Measurements from ENCODE around the gene RBBP5.

Gene RBBP5

DNA sequence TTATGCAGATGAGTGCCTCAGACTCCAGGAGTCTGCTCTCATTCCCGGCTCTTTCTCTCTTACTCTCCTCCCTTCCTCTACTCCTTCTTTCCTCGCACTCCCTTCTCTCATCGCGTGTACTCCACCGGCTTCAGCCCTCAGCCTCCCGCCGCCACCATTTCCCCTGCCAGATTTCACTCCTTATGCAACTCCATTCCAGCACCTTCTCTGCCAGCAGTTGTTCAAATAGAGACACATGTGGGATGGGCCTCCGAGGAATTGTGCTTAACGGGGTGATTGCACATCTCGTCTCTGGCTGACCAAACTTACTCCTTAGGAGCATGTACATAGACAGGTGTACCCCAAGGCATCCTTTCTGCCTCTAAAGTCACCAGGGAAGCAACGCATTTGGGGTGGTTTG is 76.6 kb downstream of the RBBP5 start:
- H3K79me2 ChIP-seq (ENCODE audit: control insufficient read depth, low read length) = no peaks in the 10 kb centered on the region
- H3K4me2 ChIP-seq (ENCODE audit: low read length) = no peak overlapping the region
- H3K9me2 ChIP-seq (replicated peaks; ENCODE audit: control insufficient read depth, low read length) = no peaks in the 10 kb centered on the region
- no peak overlapping the region for H3K4me3 ChIP-seq (ENCODE audit: low read length)
- H3K36me3 ChIP-seq (ENCODE audit: control insufficient read depth, low read length) = no peaks in the 10 kb centered on the region
- TF ChIP-seq EZH2phosphoT487 (IDR thresholded peaks at IDR 0.05; ENCODE audit: borderline replicate concordance, low read length) = no peak
- TF ChIP-seq, protein P1, sequence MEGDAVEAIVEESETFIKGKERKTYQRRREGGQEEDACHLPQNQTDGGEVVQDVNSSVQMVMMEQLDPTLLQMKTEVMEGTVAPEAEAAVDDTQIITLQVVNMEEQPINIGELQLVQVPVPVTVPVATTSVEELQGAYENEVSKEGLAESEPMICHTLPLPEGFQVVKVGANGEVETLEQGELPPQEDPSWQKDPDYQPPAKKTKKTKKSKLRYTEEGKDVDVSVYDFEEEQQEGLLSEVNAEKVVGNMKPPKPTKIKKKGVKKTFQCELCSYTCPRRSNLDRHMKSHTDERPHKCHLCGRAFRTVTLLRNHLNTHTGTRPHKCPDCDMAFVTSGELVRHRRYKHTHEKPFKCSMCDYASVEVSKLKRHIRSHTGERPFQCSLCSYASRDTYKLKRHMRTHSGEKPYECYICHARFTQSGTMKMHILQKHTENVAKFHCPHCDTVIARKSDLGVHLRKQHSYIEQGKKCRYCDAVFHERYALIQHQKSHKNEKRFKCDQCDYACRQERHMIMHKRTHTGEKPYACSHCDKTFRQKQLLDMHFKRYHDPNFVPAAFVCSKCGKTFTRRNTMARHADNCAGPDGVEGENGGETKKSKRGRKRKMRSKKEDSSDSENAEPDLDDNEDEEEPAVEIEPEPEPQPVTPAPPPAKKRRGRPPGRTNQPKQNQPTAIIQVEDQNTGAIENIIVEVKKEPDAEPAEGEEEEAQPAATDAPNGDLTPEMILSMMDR (IDR thresholded peaks at IDR 0.05; ENCODE audit: low read depth, low read length, poor library complexity, severe bottlenecking) = no peak
- no peaks in the 10 kb centered on the region for H3F3A ChIP-seq (ENCODE audit: control insufficient read depth, insufficient read depth)
- H3K9me3 ChIP-seq (ENCODE audit: control insufficient read depth, insufficient read depth, low read length) = no peaks in the 10 kb centered on the region
- no peak overlapping the region for H3K27ac ChIP-seq (ENCODE audit: low read depth, low read length)
- H3K27me3 ChIP-seq (ENCODE audit: control insufficient read depth, low read length) = peaks cover 38% of the 10 kb centered on the region
- H3K4me1 ChIP-seq (ENCODE audit: control insufficient read depth, low read length) = no peaks in the 10 kb centered on the region
- no peaks in the 10 kb centered on the region for H4K20me1 ChIP-seq (ENCODE audit: control insufficient read depth, insufficient read depth, low read depth, low read length)

DNA sequence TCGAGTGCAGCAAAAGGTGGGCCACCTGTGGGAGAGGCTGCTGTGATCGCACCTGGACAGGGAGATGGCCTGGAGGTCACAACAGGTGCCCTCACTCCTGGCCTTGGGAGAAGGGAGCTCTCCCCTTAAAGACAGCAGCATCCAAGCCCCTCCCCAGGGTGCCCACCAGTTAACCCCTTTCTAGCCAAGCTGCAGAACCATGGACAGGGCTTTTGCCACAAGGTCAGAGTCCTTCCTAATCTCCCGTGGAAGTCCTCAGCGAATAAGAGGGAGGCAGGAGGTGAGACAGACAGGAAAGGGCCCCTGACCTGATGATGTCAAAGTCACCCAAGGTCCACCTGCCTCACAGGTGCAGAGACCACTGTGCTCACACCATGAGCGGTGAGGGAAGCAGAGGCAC is 77.0 kb downstream of the RBBP5 start:
- Histone ChIP-seq H3K27me3 (ENCODE audit: control insufficient read depth, low read length) (peaks cover 35% of the 10 kb centered on the region), H4K20me1 (ENCODE audit: control insufficient read depth, insufficient read depth, low read depth, low read length) (no peaks in the 10 kb centered on the region), H3F3A (ENCODE audit: control insufficient read depth, insufficient read depth) (no peaks in the 10 kb centered on the region), H3K9me2 (replicated peaks; ENCODE audit: control insufficient read depth, low read length) (no peaks in the 10 kb centered on the region), H3K4me2 (ENCODE audit: low read length) (no peak overlapping the region), H3K9me3 (ENCODE audit: control insufficient read depth, insufficient read depth, low read length) (no peaks in the 10 kb centered on the region), H3K27ac (ENCODE audit: low read depth, low read length) (no peak overlapping the region), H3K4me3 (ENCODE audit: low read length) (no peak overlapping the region), H3K79me2 (ENCODE audit: control insufficient read depth, low read length) (no peaks in the 10 kb centered on the region), H3K4me1 (ENCODE audit: control insufficient read depth, low read length) (no peaks in the 10 kb centered on the region), H3K36me3 (ENCODE audit: control insufficient read depth, low read length) (no peaks in the 10 kb centered on the region)
- TF ChIP-seq, protein P1 (IDR thresholded peaks at IDR 0.05; ENCODE audit: low read depth, low read length, poor library complexity, severe bottlenecking) = no peak
- no peak for TF ChIP-seq EZH2phosphoT487 (IDR thresholded peaks at IDR 0.05; ENCODE audit: borderline replicate concordance, low read length)

DNA sequence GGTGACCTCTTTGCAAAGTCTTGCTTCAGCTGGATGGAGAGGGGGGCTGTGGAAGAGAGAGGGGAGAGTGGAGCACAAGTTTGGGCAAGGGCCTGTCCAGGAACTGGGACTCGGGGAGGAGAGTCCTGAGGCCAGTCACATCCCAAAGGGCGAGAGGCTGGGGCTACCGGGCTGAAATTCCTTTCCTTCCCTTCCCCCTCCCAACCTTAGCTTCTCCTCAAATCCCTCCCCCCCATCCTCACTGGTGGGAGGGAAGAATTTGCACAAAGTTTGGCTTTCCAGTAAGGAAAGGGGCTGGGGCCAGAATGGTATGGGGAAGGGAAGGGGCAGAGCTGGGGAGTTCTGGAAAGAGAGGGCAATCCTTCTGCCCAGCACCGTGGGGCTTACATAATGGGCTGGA is 77.9 kb downstream of the RBBP5 start:
- Histone ChIP-seq H3K27ac (ENCODE audit: low read depth, low read length) (no peak overlapping the region), H3K27me3 (ENCODE audit: control insufficient read depth, low read length) (peaks cover 34% of the 10 kb centered on the region), H4K20me1 (ENCODE audit: control insufficient read depth, insufficient read depth, low read depth, low read length) (no peaks in the 10 kb centered on the region), H3K4me1 (ENCODE audit: control insufficient read depth, low read length) (no peaks in the 10 kb centered on the region), H3F3A (ENCODE audit: control insufficient read depth, insufficient read depth) (no peaks in the 10 kb centered on the region), H3K4me3 (ENCODE audit: low read length) (no peak overlapping the region), H3K9me2 (replicated peaks; ENCODE audit: control insufficient read depth, low read length) (no peaks in the 10 kb centered on the region), H3K9me3 (ENCODE audit: control insufficient read depth, insufficient read depth, low read length) (no peaks in the 10 kb centered on the region), H3K36me3 (ENCODE audit: control insufficient read depth, low read length) (no peaks in the 10 kb centered on the region), H3K79me2 (ENCODE audit: control insufficient read depth, low read length) (no peaks in the 10 kb centered on the region), H3K4me2 (ENCODE audit: low read length) (no peak overlapping the region)
- TF ChIP-seq, protein P1 (IDR thresholded peaks at IDR 0.05; ENCODE audit: low read depth, low read length, poor library complexity, severe bottlenecking) = no peak
- no peak for TF ChIP-seq EZH2phosphoT487 (IDR thresholded peaks at IDR 0.05; ENCODE audit: borderline replicate concordance, low read length)

Data from DOHH2 (cell line).